COLO829 (cell line): ENCODE data around the gene TRAK1.
A peak's percentile ranks its signal among the peaks of the same experiment; 100 is the strongest.

Experiments used
- DNase-seq: peaks from one replicate; pipeline ENCODE4 v3.0.0; 2012; ENCODE audit warnings: low spot score

Gene TRAK1

GRCh38 chr3:42209917-42210316 lies 118.8 kb downstream of the TRAK1 start:
- DNase-seq: no peak

GRCh38 chr3:42210726-42211125 lies 119.6 kb downstream of the TRAK1 start:
- DNase-seq: no peak

GRCh38 chr3:42213417-42213816 lies 122.3 kb downstream of the TRAK1 start:
- no peak for DNase-seq

- no peak for DNase-seq
These were observed 122.9 kb downstream of the TRAK1 start for GRCh38 chr3:42214064-42214463.

- no peak for DNase-seq
These were observed 123.6 kb downstream of the TRAK1 start for GRCh38 chr3:42214565-42215283.

- no peak for DNase-seq
These were observed 125.1 kb downstream of the TRAK1 start for GRCh38 chr3:42216302-42216701.

- no peak for DNase-seq
These were observed 125.8 kb downstream of the TRAK1 start for GRCh38 chr3:42216931-42217333.

- no peak for DNase-seq
These were observed 129.4 kb downstream of the TRAK1 start for GRCh38 chr3:42220436-42221121.

- no peak for DNase-seq
These were observed 132.0 kb downstream of the TRAK1 start for GRCh38 chr3:42222942-42223693.

- no peak for DNase-seq
These were observed 133.0 kb downstream of the TRAK1 start for GRCh38 chr3:42224178-42224577.

- DNase-seq: no peak
These were observed 133.7 kb downstream of the TRAK1 start for GRCh38 chr3:42224658-42225421.

GRCh38 chr3:42225486-42226363 lies 134.6 kb downstream of the TRAK1 start:
- no peak for DNase-seq

GRCh38 chr3:42226470-42227425 lies 135.6 kb downstream of the TRAK1 start:
- no peak for DNase-seq

GRCh38 chr3:42228796-42229195 lies 137.6 kb downstream of the TRAK1 start:
- DNase-seq: peak; percentile 40

GRCh38 chr3:42229266-42229941 lies 138.2 kb downstream of the TRAK1 start:
- DNase-seq: no peak

GRCh38 chr3:42229942-42230688 lies 139.0 kb downstream of the TRAK1 start:
- DNase-seq: peak; percentile 84

GRCh38 chr3:42230860-42231259 lies 139.7 kb downstream of the TRAK1 start:
- DNase-seq: no peak

- no peak for DNase-seq
These were observed 144.4 kb downstream of the TRAK1 start for GRCh38 chr3:42235532-42235931.

GRCh38 chr3:42236611-42237010 lies 145.5 kb downstream of the TRAK1 start:
- no peak for DNase-seq
